ENCODE results near the gene FADS6.

Gene FADS6

GRCh38 chr17:74851612-74852236, 41.7 kb downstream of the FADS6 start:
- no peak for DNase-seq

DNA sequence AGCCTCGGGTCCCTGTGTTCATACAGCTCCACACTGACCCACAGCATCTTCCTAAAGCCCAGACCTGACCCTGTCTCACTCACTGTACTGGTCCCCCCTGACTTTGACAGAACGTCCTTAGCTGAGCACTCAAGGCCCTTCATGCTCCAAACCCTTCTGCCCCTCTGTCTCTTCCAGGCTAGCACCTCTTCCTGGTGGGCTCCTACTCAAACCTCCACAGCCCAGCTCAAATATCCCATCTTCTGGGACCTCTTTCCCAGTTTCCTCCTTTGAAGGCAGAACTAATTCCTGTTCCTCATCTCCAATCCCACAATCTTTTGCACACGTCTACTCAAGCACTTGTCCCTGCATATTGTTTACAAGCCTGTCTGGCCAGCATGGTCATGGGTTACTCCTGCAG, 42.5 kb downstream of the FADS6 start:
- no peak for DNase-seq

- no peak for DNase-seq
Observed at GRCh38 chr17:74850310-74850709, 43.1 kb downstream of the FADS6 start.

- no peak for DNase-seq
Observed at GRCh38 chr17:74848656-74849399, 44.6 kb downstream of the FADS6 start.

GRCh38 chr17:74846621-74847020, 46.8 kb downstream of the FADS6 start:
- DNase-seq: no peak

GRCh38 chr17:74843352-74843627, 50.1 kb downstream of the FADS6 start:
- DNase-seq: no peak

GRCh38 chr17:74842599-74843351, 50.7 kb downstream of the FADS6 start:
- DNase-seq: peak in 1 of 2 donors; percentile 41

DNA sequence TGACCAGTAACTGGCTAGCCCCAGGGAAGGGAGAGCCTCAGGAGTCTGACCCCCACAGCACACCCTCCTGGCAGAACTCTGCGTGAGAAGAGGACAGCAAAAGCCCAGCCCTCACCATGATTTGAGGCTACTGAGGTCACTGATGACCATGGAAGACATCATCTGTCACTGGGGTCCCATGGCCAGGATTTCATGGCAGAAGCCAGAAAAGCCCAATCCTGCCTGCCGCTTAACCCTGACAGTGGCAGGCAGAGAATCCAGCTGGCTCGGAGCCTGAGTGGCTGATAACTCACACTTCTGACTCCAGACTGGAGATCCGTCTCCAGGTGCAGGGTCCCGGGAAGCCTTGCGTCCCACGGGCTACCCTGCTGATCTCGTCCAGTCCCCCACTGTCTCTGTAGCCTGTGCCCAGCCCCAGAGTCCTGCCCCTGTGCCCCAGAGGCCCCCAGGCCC, 51.3 kb downstream of the FADS6 start:
- DNase-seq: no peak

DNA sequence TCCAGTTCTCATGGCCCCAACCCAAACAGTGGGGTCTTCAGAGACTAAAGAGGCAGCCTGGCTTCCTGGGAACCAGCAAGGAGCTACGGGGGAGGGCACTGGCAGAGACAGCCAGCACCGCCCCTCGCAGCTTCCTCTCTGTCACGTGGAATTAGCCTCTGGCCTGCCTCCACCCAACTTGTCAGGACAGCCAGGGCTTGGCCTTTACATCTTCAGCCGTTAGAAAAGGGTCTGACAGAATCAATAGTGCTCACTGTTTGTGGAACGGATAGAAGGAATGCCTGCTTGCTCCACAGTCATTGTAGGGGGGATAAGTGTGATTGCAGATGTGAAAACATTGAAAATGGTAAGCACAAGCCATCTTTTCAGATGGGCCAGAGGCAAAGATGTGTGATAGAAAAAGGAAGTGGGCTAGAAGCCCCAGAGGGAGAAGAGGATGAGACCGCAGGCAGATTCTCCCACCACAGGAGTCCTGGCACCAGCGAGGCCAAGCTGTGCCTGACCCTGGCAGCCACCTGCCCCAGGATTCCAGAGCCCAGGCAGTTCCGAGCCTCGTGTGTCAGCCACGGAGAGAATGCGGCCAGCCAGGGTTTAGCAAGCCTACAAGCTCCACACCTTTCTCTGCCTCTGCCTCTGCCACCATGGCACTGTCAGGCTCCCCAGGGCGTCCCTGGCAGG, 52.3 kb downstream of the FADS6 start:
- DNase-seq: peak in 1 of 2 donors; percentile 24

- DNase-seq: no peak
Observed at GRCh38 chr17:74839990-74840852, 53.2 kb downstream of the FADS6 start.

DNA sequence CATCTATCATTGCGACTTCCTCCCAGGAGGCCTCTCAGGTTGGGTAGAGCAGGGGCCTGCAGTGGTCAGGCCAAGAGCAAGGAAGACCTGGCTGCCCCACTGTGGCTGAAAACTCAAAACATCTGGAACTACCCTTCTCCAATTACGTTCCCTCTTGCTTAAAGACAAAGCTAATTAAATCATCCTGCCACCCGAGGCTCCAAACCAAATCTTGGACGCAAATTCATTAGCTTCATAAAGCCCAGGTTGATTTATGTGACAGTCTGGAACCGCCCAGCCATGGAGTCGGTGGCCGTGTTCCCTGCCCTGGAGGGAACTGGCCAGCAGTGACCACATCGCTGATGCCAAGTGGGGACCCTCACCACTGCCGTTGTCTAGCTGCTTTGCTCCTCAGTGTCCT, 55.2 kb downstream of the FADS6 start:
- no peak for DNase-seq

GRCh38 chr17:74836691-74837467, 56.6 kb downstream of the FADS6 start:
- no peak for DNase-seq

DNA sequence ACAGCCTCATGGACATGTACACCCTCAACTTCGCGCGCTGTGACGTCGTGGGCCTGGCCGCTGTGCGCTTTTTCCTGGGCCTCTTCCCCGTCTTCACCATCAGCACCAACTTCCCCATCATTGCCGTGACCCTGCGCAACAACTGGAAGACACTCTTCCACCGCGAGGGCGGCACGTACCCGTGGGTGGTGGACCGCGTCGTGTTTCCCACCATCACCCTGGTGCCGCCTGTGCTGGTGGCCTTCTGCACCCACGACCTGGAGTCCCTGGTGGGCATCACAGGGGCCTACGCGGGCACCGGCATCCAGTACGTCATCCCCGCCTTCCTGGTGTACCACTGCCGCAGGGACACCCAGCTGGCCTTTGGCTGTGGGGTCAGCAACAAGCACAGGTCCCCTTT, 57.2 kb downstream of the FADS6 start:
- DNase-seq: no peak

GRCh38 chr17:74833501-74834377, 59.7 kb downstream of the FADS6 start:
- DNase-seq: peak in 1 of 2 donors; percentile 35

DNA sequence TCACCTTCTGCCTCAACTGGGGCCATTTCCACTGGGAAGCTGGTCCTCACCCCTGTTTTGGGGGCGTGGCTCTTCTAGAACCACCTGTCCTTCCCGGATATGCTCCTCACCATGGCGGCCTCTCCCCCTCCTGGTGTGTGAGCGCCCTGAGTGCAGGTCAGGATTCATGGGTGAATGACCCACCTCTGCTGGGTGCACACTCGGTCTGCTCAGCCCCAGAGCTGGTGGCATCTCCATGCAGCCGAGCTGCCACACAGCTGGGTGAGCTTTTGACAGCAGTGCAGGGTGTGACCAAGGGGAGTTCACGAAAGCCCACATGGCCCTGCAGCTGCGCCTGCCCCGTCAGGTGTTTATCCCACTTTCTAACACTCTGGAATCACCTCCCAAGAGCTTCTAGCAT, 61.0 kb downstream of the FADS6 start:
- DNase-seq: no peak

GRCh38 chr17:74831444-74832146, 61.8 kb downstream of the FADS6 start:
- no peak for DNase-seq

GRCh38 chr17:74830861-74831260, 62.6 kb downstream of the FADS6 start:
- no peak for DNase-seq

DNA sequence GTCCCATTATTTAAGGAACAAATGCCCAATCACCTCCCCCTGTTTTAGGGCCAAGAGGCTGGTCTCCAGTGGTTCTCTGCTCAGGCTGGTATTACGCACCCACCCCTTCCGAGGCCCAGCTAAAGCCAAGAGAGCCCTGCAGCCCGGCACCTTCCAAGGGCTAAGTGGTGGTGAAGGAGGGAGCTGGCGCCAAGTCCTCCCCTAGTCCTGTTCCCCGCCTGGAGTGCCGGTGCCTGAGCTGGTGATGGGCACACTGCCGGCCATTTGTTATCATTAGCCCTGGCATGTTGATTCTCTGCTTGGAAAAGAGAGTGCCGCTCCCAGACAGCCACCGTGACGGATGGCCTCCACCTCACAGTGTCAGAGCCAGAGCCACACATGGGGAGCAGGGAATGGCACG, 65.6 kb downstream of the FADS6 start:
- DNase-seq: no peak

Measured in CD4-positive, alpha-beta T cell treated with Interleukin-4 for 1 hour (primary cell).